ENCODE data around the gene COPS7A. TPM values are rescaled to one million over a fixed set of nuclear protein-coding genes. Genes with fewer than 3 reads are reported as not detected.

COPS7A gene
- total RNA-seq, 4 donors from 2014 or later: 46.9 to 74.4 (median 70.0) TPM

DNA sequence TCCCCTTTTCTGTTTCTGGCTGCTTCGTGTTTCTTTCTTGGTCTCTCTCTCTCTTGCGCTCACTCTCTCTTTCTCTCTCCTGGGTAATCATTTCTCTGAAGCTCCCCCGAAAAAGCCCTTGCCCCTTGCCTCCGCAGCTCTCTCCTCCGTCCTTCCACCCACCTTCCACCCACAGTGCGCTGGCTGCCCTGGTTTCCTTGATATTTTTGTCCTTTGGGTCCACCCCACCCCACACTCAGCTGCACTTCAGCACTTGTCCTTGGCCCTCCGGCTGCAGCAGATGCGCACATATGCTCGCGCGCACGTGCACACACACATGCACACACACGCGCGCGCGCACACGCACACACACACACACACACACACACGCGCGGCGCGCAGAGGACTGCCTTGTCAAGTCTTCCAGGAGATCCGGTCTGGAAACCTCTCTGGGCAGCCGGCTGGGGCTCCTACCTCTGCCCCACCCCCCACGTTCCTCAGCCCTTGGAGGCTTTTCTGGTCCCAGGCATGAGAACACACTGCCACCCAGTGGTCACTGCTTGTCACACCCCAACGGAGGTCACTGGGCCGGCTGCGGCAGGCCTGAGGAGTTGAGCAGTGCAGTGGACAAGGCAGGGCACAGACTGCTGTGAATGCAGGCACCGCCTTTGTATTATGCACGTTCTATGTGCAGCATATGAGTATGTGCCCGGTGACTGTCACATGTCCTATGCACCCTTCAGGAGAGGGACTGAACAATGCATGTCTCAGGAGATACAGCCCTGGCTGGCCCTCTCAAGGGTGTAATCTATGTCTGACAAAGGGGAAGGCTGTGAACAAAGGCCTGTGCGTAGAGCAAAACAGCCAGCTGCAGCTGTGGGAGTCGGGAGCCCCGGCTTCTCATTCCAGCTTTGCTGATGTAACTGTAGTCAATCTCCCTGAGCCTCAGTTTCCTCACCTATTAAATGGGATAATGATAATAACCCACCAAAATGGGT is 55.0 kb downstream of the COPS7A start:
- peaks cover 0 to 20% (median 4%) of the 10 kb centered on the region in 4 donors for H3K4me1 ChIP-seq
- 4 to 5% methylated on average over 32 to 33 of the region's 35 CpGs for WGBS, 2 donors
- no peaks in the 10 kb centered on the region for H3K27me3 ChIP-seq
- peak overlapping the region; percentile 24 to 45 (median 38) for H3K4me3 ChIP-seq
- peaks cover 0 to 13% (median 0%) of the 10 kb centered on the region in 3 donors for H3K36me3 ChIP-seq
- DNase-seq (ENCODE audit: low spot score in 2 of 2): peak; percentile 91 to 97
- H3K27ac ChIP-seq: peak overlapping the region; percentile 50 to 70 (median 54)
- no peaks in the 10 kb centered on the region for H3K9me3 ChIP-seq
- TF ChIP-seq POLR2A (IDR thresholded peaks at IDR 0.05) (peak in 1 of 2 donors; percentile 14), EP300 (IDR thresholded peaks at IDR 0.05) (peak; percentile 70 to 80)
- TF ChIP-seq, protein P1, sequence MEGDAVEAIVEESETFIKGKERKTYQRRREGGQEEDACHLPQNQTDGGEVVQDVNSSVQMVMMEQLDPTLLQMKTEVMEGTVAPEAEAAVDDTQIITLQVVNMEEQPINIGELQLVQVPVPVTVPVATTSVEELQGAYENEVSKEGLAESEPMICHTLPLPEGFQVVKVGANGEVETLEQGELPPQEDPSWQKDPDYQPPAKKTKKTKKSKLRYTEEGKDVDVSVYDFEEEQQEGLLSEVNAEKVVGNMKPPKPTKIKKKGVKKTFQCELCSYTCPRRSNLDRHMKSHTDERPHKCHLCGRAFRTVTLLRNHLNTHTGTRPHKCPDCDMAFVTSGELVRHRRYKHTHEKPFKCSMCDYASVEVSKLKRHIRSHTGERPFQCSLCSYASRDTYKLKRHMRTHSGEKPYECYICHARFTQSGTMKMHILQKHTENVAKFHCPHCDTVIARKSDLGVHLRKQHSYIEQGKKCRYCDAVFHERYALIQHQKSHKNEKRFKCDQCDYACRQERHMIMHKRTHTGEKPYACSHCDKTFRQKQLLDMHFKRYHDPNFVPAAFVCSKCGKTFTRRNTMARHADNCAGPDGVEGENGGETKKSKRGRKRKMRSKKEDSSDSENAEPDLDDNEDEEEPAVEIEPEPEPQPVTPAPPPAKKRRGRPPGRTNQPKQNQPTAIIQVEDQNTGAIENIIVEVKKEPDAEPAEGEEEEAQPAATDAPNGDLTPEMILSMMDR (IDR thresholded peaks at IDR 0.05): peak; percentile 92 to 99 (median 96)

DNA sequence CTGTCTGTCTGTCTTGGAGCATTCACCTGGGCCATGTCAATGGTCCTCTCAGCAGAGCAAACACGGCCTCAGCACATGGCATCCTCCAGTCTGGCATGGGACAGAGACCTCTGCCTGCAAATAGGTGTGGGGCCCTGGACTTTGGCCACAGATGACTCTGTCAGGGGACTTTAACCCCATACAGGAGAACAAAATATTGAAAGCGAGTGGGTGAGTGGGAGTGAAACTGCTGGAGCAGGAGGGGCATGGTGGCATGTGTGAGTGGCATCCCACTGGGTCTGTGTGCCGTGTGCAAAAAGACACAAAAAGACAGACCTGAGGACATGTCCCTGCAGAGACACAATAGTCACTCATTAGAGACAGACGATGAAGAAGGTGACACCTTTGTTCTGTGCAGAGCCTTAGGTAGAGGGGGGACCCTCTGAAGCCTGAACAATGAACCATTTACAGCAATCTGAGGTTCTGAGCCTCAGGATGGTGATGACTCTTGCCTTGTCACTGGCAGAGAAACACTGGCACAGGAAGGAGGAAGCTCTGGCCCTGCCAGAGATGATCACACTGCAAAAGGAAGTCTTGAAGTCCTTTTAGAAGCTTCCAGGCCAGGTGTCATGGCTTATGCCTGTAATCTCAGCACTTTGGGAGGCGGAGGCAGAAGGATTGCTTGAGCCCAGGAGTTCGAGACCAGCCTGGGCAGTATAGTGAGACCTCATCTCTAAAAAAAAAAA is 56.0 kb downstream of the COPS7A start:
- DNase-seq (ENCODE audit: low spot score in 2 of 2): no peak
- peaks cover 0 to 8% (median 0%) of the 10 kb centered on the region in 3 donors for H3K36me3 ChIP-seq
- peaks cover 0 to 17% (median 4%) of the 10 kb centered on the region in 4 donors for H3K4me1 ChIP-seq
- no peaks in the 10 kb centered on the region for H3K27me3 ChIP-seq
- peak overlapping the region in 1 of 4 donors; percentile 70 for H3K27ac ChIP-seq
- H3K4me3 ChIP-seq: no peak overlapping the region
- no peaks in the 10 kb centered on the region for H3K9me3 ChIP-seq
- 84 to 92% methylated on average over 5 to 6 of the region's 6 CpGs for WGBS, 2 donors
- TF ChIP-seq, protein P1 (IDR thresholded peaks at IDR 0.05): no peak
- TF ChIP-seq EP300 (IDR thresholded peaks at IDR 0.05): no peak
- TF ChIP-seq POLR2A (IDR thresholded peaks at IDR 0.05): no peak

DNA sequence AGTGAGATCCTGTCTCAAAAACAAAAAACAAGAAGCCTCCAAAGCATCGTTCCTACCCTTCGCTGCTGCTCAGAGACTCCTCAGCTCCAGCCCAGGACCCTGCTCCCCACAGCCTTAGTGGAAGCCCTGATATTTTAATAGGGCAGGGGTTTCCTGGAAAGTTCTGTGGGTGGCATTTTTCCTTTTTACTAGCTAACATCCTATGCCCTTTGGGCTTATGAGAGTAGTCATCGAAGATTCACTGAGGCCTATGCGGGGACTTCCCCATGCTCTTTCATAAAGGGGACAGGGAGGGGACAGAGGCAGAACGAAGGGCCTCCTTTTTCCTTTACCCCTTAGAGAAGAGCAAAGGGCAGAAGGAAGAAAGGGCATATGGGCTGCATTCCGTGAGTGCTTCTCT is 56.7 kb downstream of the COPS7A start:
- Histone ChIP-seq H3K27me3 (no peaks in the 10 kb centered on the region), H3K27ac (no peak overlapping the region)
- TF ChIP-seq POLR2A (IDR thresholded peaks at IDR 0.05) (no peak), EP300 (IDR thresholded peaks at IDR 0.05) (no peak)
- TF ChIP-seq, protein P1 (IDR thresholded peaks at IDR 0.05): no peak

More for the DNA sequence above, 56.7 kb downstream of the COPS7A start:
- no peak for DNase-seq (ENCODE audit: low spot score in 2 of 2)
- H3K4me3 ChIP-seq: no peak overlapping the region
- H3K36me3 ChIP-seq: peaks cover 0 to 1% (median 0%) of the 10 kb centered on the region in 3 donors
- H3K4me1 ChIP-seq: peaks cover 0 to 17% (median 4%) of the 10 kb centered on the region in 4 donors
- 62 to 79% methylated on average over 6 of the region's 6 CpGs for WGBS, 2 donors
- no peaks in the 10 kb centered on the region for H3K9me3 ChIP-seq

Small RNAs within 50 kb of the gene (small RNA-seq; reads per million reads assigned to genes)
- not detected for gene RNU6-781P

Other genes starting within 250 kb of the COPS7A start
- 100 to 1,000 TPM in 2 of 4 donors, 10 to 100 TPM in 2; 47.4 to 127 (median 89.0) TPM for gene MRPL51, start 230.8 kb upstream of the COPS7A start, total RNA-seq
- 10 to 100 TPM; 17.0 to 29.3 (median 23.0) TPM for gene NCAPD2, start 229.9 kb upstream of the COPS7A start, total RNA-seq
- 1,000 to 10,000 TPM; 1,360 to 2,316 (median 1,728) TPM for gene GAPDH, start 189.5 kb upstream of the COPS7A start, total RNA-seq
- gene IFFO1, start 168.0 kb upstream of the COPS7A start, total RNA-seq: 10 to 100 TPM; 44.6 to 58.6 (median 55.3) TPM
- gene NOP2, start 155.8 kb upstream of the COPS7A start, total RNA-seq: 10 to 100 TPM; 16.1 to 30.9 (median 24.3) TPM
- gene CHD4, start 116.7 kb upstream of the COPS7A start, total RNA-seq: 100 to 1,000 TPM; 192 to 256 (median 242) TPM
- gene LPAR5, start 88.1 kb upstream of the COPS7A start, total RNA-seq: 10 to 100 TPM in 1 of 4 donors, 1 to 10 TPM in 3; 1.8 to 11.4 (median 3.2) TPM
- 1 to 10 TPM in 3 of 4 donors, under 1 TPM in 1; 0.30 to 2.4 (median 2.0) TPM for gene ACRBP, start 76.6 kb upstream of the COPS7A start, total RNA-seq
- gene ING4, start 60.9 kb upstream of the COPS7A start, total RNA-seq: 10 to 100 TPM; 32.6 to 52.5 (median 45.3) TPM
- 10 to 100 TPM; 26.2 to 52.5 (median 38.2) TPM for gene ZNF384, start 34.7 kb upstream of the COPS7A start, total RNA-seq
- under 1 TPM in 2 of 4 donors, not detected in 2; 0.21 to 0.39 TPM for gene PIANP, start 23.2 kb upstream of the COPS7A start, total RNA-seq
- 100 to 1,000 TPM; 103 to 205 (median 133) TPM for gene MLF2, start 29.1 kb downstream of the COPS7A start, total RNA-seq
- gene PTMS, start 42.3 kb downstream of the COPS7A start, total RNA-seq: 100 to 1,000 TPM; 112 to 225 (median 174) TPM
- gene LAG3, start 48.5 kb downstream of the COPS7A start, total RNA-seq: 1 to 10 TPM; 1.2 to 4.0 (median 2.9) TPM
- 10 to 100 TPM in 1 of 4 donors, 1 to 10 TPM in 3; 7.5 to 12.6 (median 8.9) TPM for gene CD4, start 65.5 kb downstream of the COPS7A start, total RNA-seq
- gene GPR162, start 97.8 kb downstream of the COPS7A start, total RNA-seq: 1 to 10 TPM; 1.3 to 5.4 (median 2.2) TPM
- 10 to 100 TPM; 14.6 to 45.8 (median 36.4) TPM for gene P3H3, start 104.4 kb downstream of the COPS7A start, total RNA-seq
- gene GNB3, start 116.9 kb downstream of the COPS7A start, total RNA-seq: 1 to 10 TPM in 3 of 4 donors, under 1 TPM in 1; 0.84 to 9.9 (median 5.6) TPM
- gene CDCA3, start 127.2 kb downstream of the COPS7A start, total RNA-seq: 10 to 100 TPM in 1 of 4 donors, 1 to 10 TPM in 1, under 1 TPM in 2; 0.21 to 19.4 (median 3.6) TPM
- 10 to 100 TPM; 47.6 to 63.9 (median 56.8) TPM for gene USP5, start 128.1 kb downstream of the COPS7A start, total RNA-seq
- gene TPI1, start 143.5 kb downstream of the COPS7A start, total RNA-seq: 100 to 1,000 TPM; 189 to 346 (median 282) TPM
- 10 to 100 TPM in 3 of 4 donors, 1 to 10 TPM in 1; 9.4 to 12.7 (median 11.8) TPM for gene SPSB2, start 149.3 kb downstream of the COPS7A start, total RNA-seq
- gene LRRC23, start 180.8 kb downstream of the COPS7A start, total RNA-seq: 10 to 100 TPM; 11.6 to 17.2 (median 17.1) TPM
- 10 to 100 TPM; 14.0 to 25.8 (median 15.9) TPM for gene ENO2, start 190.5 kb downstream of the COPS7A start, total RNA-seq
- gene ATN1, start 203.9 kb downstream of the COPS7A start, total RNA-seq: 100 to 1,000 TPM in 3 of 4 donors, 10 to 100 TPM in 1; 92.2 to 260 (median 123) TPM
- not detected for gene RNU7-1, start 219.8 kb downstream of the COPS7A start, total RNA-seq
- gene C12orf57, start 220.0 kb downstream of the COPS7A start, total RNA-seq: 100 to 1,000 TPM; 569 to 764 (median 665) TPM
- gene PTPN6, start 227.3 kb downstream of the COPS7A start, total RNA-seq: 10 to 100 TPM; 11.9 to 31.5 (median 20.8) TPM
- 100 to 1,000 TPM; 138 to 178 (median 149) TPM for gene PHB2, start 246.6 kb downstream of the COPS7A start, total RNA-seq
- gene EMG1, start 246.9 kb downstream of the COPS7A start, total RNA-seq: 10 to 100 TPM; 27.7 to 37.7 (median 35.9) TPM

Measured in tibial nerve (tissue), 4 donors.